ENCODE measurements around the gene ARHGAP22. TPM values are rescaled to one million over a fixed set of nuclear protein-coding genes. Genes with fewer than 3 reads are reported as not detected.

The ARHGAP22 gene
- total RNA-seq, 1 experiment from 2014 or later: 1.8 TPM

DNA sequence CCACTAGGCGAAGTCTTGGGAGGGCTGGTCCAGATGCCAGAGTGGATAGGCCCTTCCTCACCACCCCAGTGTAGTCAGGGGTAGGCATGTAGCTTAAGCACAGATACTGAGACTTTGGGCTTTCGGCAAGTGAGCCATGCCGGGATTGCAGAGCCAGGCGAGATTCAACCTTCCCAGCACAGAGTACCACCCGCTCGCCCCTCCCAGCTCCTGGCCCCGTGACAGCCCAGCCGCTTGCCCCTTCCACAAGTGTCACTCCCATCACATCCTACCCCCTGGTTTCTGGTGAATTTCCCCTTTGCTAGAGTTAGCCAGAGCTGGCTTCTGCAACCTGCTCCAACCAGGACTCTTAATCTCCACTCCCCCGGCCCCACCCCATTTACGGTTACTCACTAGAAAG lies 56.9 kb downstream of the ARHGAP22 start:
- no peak for DNase-seq (ENCODE audit: low read depth, low spot score)
- Histone ChIP-seq H3K36me3 (ENCODE audit: control insufficient read depth, insufficient read depth, low read length) (no peaks in the 10 kb centered on the region), H3K4me1 (ENCODE audit: control insufficient read depth, insufficient read depth, low read length) (no peaks in the 10 kb centered on the region), H3K9me3 (ENCODE audit: control insufficient read depth, insufficient read depth, low read depth, low read length) (no peaks in the 10 kb centered on the region), H3K27me3 (ENCODE audit: control insufficient read depth, insufficient read depth, low read length) (no peaks in the 10 kb centered on the region), H3K27ac (ENCODE audit: low read length) (no peak overlapping the region), H3K4me3 (ENCODE audit: low read depth in 2 of 2, low read length in 2 of 2) (no peak overlapping the region)
- intact Hi-C loops (cut with micrococcal nuclease; ENCODE audit: unreplicated experiment) (no loop called here), in situ Hi-C loops (cut with HindIII; ENCODE audit: low pct_unique_long_range_greater_than_20kb, low sequenced_read_pairs) (no loop called here)
- no TSS peak for BruUV-seq (replicated peaks)
- ChIA-PET POLR2A (no interaction called here), CTCF (interaction anchor here (1.4 kb wide), 1 partner anchor 108 kb away, joined by 3 read pairs; no protein-coding TSS in a partner anchor)
- no peak for ATAC-seq
- TF ChIP-seq, protein P1, sequence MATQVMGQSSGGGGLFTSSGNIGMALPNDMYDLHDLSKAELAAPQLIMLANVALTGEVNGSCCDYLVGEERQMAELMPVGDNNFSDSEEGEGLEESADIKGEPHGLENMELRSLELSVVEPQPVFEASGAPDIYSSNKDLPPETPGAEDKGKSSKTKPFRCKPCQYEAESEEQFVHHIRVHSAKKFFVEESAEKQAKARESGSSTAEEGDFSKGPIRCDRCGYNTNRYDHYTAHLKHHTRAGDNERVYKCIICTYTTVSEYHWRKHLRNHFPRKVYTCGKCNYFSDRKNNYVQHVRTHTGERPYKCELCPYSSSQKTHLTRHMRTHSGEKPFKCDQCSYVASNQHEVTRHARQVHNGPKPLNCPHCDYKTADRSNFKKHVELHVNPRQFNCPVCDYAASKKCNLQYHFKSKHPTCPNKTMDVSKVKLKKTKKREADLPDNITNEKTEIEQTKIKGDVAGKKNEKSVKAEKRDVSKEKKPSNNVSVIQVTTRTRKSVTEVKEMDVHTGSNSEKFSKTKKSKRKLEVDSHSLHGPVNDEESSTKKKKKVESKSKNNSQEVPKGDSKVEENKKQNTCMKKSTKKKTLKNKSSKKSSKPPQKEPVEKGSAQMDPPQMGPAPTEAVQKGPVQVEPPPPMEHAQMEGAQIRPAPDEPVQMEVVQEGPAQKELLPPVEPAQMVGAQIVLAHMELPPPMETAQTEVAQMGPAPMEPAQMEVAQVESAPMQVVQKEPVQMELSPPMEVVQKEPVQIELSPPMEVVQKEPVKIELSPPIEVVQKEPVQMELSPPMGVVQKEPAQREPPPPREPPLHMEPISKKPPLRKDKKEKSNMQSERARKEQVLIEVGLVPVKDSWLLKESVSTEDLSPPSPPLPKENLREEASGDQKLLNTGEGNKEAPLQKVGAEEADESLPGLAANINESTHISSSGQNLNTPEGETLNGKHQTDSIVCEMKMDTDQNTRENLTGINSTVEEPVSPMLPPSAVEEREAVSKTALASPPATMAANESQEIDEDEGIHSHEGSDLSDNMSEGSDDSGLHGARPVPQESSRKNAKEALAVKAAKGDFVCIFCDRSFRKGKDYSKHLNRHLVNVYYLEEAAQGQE (IDR thresholded peaks at IDR 0.05; ENCODE audit: insufficient read depth in 1 of 2, low read depth in 2 of 2, low read length in 1 of 2): no peak
- TF ChIP-seq POLR2AphosphoS5 (IDR thresholded peaks at IDR 0.05; ENCODE audit: low read depth, low read length): no peak
- no peak for TF ChIP-seq TCF7L2 (IDR thresholded peaks at IDR 0.05; ENCODE audit: low read depth, low read length)
- TF ChIP-seq, protein P2, sequence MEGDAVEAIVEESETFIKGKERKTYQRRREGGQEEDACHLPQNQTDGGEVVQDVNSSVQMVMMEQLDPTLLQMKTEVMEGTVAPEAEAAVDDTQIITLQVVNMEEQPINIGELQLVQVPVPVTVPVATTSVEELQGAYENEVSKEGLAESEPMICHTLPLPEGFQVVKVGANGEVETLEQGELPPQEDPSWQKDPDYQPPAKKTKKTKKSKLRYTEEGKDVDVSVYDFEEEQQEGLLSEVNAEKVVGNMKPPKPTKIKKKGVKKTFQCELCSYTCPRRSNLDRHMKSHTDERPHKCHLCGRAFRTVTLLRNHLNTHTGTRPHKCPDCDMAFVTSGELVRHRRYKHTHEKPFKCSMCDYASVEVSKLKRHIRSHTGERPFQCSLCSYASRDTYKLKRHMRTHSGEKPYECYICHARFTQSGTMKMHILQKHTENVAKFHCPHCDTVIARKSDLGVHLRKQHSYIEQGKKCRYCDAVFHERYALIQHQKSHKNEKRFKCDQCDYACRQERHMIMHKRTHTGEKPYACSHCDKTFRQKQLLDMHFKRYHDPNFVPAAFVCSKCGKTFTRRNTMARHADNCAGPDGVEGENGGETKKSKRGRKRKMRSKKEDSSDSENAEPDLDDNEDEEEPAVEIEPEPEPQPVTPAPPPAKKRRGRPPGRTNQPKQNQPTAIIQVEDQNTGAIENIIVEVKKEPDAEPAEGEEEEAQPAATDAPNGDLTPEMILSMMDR (IDR thresholded peaks at IDR 0.05): no peak
- no peak for TF ChIP-seq SIN3A (IDR thresholded peaks at IDR 0.05; ENCODE audit: borderline replicate concordance, insufficient read depth, low read depth, low read length)

DNA sequence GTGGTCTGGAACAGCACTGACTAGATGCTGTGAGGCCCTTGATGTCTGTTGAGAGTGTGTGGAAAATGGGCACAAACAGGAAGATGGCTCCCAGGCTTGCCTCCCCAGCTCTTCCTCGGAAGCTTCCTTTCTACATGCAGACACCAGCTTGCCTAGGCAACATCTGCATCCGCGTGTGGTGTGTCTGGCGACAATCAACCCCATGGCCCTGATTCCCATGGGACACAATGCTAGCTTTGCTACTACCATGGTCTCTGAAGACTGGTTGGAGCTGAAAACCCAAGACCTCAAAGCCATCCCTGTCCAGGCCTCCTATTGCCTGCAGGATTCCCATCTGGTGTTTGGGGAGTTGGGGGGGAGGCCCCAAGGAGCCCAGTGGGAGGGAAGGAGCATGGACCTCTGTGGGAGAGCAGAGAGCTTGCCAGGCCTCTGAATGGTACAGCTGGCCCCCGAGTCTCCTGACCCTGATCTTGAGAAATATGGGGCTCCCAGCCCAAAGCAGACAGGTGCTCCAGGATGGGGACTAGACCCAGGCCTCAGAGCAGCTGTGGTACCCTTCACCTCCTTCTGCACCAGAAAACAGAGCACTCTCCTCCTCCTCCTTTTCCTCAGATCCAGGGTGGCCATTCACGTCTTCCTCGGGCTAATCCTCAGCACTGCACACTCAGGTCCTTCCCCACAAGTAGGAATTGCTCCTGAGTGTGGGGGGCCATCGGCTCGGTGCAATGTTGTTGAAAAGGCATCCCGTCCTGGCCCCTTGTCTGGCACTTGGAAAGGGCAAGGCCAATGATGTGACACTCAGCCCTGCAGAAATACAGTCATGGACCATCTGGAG lies 57.6 kb downstream of the ARHGAP22 start:
- Histone ChIP-seq H3K36me3 (ENCODE audit: control insufficient read depth, insufficient read depth, low read length) (no peaks in the 10 kb centered on the region), H3K9me3 (ENCODE audit: control insufficient read depth, insufficient read depth, low read depth, low read length) (no peaks in the 10 kb centered on the region), H3K4me3 (ENCODE audit: low read depth in 2 of 2, low read length in 2 of 2) (no peak overlapping the region), H3K27ac (ENCODE audit: low read length) (no peak overlapping the region), H3K4me1 (ENCODE audit: control insufficient read depth, insufficient read depth, low read length) (no peaks in the 10 kb centered on the region), H3K27me3 (ENCODE audit: control insufficient read depth, insufficient read depth, low read length) (no peaks in the 10 kb centered on the region)
- ChIA-PET CTCF (interaction anchor here (1.4 kb wide), 1 partner anchor 109 kb away, joined by 3 read pairs; no protein-coding TSS in a partner anchor), POLR2A (interaction anchor here (0.6 kb wide), 1 partner anchor 14 kb away, joined by 4 read pairs; no protein-coding TSS in a partner anchor)
- no peak for TF ChIP-seq TCF7L2 (IDR thresholded peaks at IDR 0.05; ENCODE audit: low read depth, low read length)
- TF ChIP-seq, protein P1 (IDR thresholded peaks at IDR 0.05; ENCODE audit: insufficient read depth in 1 of 2, low read depth in 2 of 2, low read length in 1 of 2): no peak
- no peak for TF ChIP-seq SIN3A (IDR thresholded peaks at IDR 0.05; ENCODE audit: borderline replicate concordance, insufficient read depth, low read depth, low read length)
- TF ChIP-seq, protein P2 (IDR thresholded peaks at IDR 0.05): no peak
- no peak for TF ChIP-seq POLR2AphosphoS5 (IDR thresholded peaks at IDR 0.05; ENCODE audit: low read depth, low read length)
- no TSS peak for BruUV-seq (replicated peaks)
- ATAC-seq: no peak
- intact Hi-C loops (cut with micrococcal nuclease; ENCODE audit: unreplicated experiment) (no loop called here), in situ Hi-C loops (cut with HindIII; ENCODE audit: low pct_unique_long_range_greater_than_20kb, low sequenced_read_pairs) (no loop called here)
- DNase-seq (ENCODE audit: low read depth, low spot score): no peak
